ENCODE measurements around the gene SWT1.

- TF ChIP-seq CTCF (IDR thresholded peaks at IDR 0.05; ENCODE audit: borderline replicate concordance, extremely low read depth, low read length, poor library complexity, severe bottlenecking) (no peak), EZH2 (IDR thresholded peaks at IDR 0.05; ENCODE audit: borderline replicate concordance, low read depth, low read length, severe bottlenecking) (no peak)
These were observed 151.2 kb downstream of the SWT1 start for GRCh38 chr1:185308126-185308525.
